Measurements from ENCODE around the gene NSMCE1. TPM values are rescaled to one million over a fixed set of nuclear protein-coding genes. Genes with fewer than 3 reads are reported as not detected.

Gene NSMCE1
- total RNA-seq, 5 donors from 2014 or later (not counting 1 experiment from before 2014, with no cell fraction given), result 53.5 to 83.2 (median 73.9) TPM

DNA sequence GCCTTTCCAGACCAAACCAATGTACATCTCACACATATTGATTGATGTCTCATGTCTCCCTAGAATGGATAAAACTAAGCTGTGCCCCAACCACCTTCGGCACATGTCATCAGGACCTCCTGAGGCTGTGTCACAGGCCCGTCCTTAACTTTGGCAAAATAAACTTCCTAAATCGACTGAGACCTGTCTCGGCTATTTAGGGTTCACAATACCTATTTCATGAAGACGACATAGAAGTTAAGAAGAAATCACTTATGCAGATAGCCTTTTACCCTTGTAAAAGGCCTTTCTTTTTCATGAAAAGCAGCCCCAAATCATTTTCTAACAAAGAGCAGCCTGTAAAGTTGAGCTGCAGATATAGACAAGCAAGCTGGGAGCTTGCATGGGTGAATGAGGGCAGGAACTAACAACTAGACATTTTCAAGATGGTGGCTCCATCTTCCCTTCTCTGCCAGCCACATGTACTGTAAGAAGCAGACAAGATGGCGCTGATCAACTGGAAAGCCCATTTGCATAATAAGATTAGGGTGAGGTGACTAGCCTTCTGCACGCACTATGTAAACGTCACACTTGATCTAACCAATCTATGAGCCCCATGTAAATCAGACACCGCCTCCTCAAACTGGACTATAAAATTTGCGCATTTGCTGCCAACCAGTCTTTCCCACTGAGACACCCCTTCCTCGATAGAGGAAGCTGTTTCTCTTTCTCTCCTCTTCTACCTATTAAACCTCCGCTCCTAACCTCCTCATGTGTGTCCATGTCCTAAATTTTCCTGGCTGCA lies 69.9 kb downstream of the NSMCE1 start:
- H3K27ac ChIP-seq (ENCODE audit: low read length), result peak overlapping the region; percentile 77
- H3K4me3 Mint-ChIP-seq, result peak overlapping the region in 1 of 3 donors; percentile 69

DNA sequence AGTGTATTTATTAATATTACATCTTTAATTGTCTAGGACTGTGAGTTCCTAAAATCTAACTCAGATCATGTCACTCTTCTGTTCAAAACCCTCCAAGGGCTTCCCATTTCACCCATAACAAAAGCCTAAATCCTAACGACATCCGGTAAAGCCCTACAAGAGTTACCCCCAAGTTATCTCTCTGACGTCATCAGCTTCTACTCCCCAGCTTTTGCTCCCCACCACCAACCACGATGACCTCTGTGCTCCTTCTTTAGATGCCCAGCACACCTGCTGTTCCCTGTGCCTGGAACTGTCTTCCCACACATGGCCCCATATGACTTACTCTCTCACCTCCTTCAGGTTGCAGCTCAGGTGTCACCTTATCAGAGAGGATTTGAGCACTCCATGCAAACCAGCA lies 71.6 kb downstream of the NSMCE1 start:
- H3K9me3 Mint-ChIP-seq, result peaks cover 0 to 5% (median 0%) of the 10 kb centered on the region in 3 donors
- peak overlapping the region; percentile 98 to 99 for H3K27ac Mint-ChIP-seq
- no peaks in the 10 kb centered on the region for H3K36me3 Mint-ChIP-seq
- WGBS (ENCODE audit: insufficient coverage), result 70% methylated on average over 4 of the region's 4 CpGs
- ChIA-PET POLR2A (no interaction called here), CTCF (interaction anchor here in 1 of 2 donors (1.7 to 2.1 kb wide), 2 partner anchors 23 to 27 kb away, joined by 5 to 14 read pairs; no protein-coding TSS in a partner anchor)
- Histone ChIP-seq H3K27ac (ENCODE audit: low read length) (peak overlapping the region; percentile 58), H3K36me3 (ENCODE audit: control insufficient read depth in 2 of 2, extremely low read depth in 1 of 2, insufficient read depth in 1 of 2, low read length in 1 of 2) (no peaks in the 10 kb centered on the region), H3K4me1 (ENCODE audit: control insufficient read depth in 1 of 2, extremely low read depth in 1 of 2, insufficient read depth in 2 of 2, low read length in 2 of 2) (peaks cover 40 to 70% of the 10 kb centered on the region in 2 experiments), H3K9me3 (no peaks in the 10 kb centered on the region), H3K27me3 (replicated peaks in 1 of 2; ENCODE audit: control insufficient read depth in 2 of 2, extremely low read depth in 1 of 2, insufficient read depth in 2 of 2, low read length in 1 of 2) (no peaks in the 10 kb centered on the region), H3K4me3 (ENCODE audit: control insufficient read depth in 1 of 2, extremely low read depth in 1 of 2, low read length in 1 of 2) (no peak overlapping the region)
- H3K27me3 Mint-ChIP-seq, result no peaks in the 10 kb centered on the region
- ATAC-seq (replicated peaks in 1 of 4), result no peak
- peaks cover 75 to 87% (median 80%) of the 10 kb centered on the region in 3 donors for H3K4me1 Mint-ChIP-seq
- no peak for DNase-seq
- peak overlapping the region in 2 of 3 donors; percentile 34 to 72 for H3K4me3 Mint-ChIP-seq

More for the DNA sequence above, 69.9 kb downstream of the NSMCE1 start:
- DNase-seq (no peak), ATAC-seq (replicated peaks in 1 of 4) (no peak)
- 100% methylated on average over 8 of the region's 12 CpGs for WGBS (ENCODE audit: insufficient coverage)
- peaks cover 0 to 5% (median 0%) of the 10 kb centered on the region in 3 donors for H3K9me3 Mint-ChIP-seq
- Histone ChIP-seq H3K36me3 (ENCODE audit: control insufficient read depth in 2 of 2, extremely low read depth in 1 of 2, insufficient read depth in 1 of 2, low read length in 1 of 2) (no peaks in the 10 kb centered on the region), H3K27me3 (replicated peaks in 1 of 2; ENCODE audit: control insufficient read depth in 2 of 2, extremely low read depth in 1 of 2, insufficient read depth in 2 of 2, low read length in 1 of 2) (no peaks in the 10 kb centered on the region), H3K4me1 (ENCODE audit: control insufficient read depth in 1 of 2, extremely low read depth in 1 of 2, insufficient read depth in 2 of 2, low read length in 2 of 2) (peaks cover 44 to 83% of the 10 kb centered on the region in 2 experiments), H3K4me3 (ENCODE audit: control insufficient read depth in 1 of 2, extremely low read depth in 1 of 2, low read length in 1 of 2) (no peak overlapping the region), H3K9me3 (no peaks in the 10 kb centered on the region)
- H3K27ac Mint-ChIP-seq, result peak overlapping the region; percentile 98 to 99
- ChIA-PET CTCF (interaction anchor here in 1 of 2 donors (0.9 to 2.7 kb wide), 5 partner anchors 19 to 37 kb away, joined by 3 to 11 read pairs (median 5); no protein-coding TSS in a partner anchor), POLR2A (interaction anchor here in 1 of 2 donors (0.6 to 1.2 kb wide), 3 partner anchors 7 to 351 kb away, joined by 3 to 8 read pairs (median 3); partner anchors contain the start of genes GTF3C1 and KATNIP)
- peaks cover 83 to 97% (median 89%) of the 10 kb centered on the region in 3 donors for H3K4me1 Mint-ChIP-seq
- no peaks in the 10 kb centered on the region for H3K27me3 Mint-ChIP-seq
- no peaks in the 10 kb centered on the region for H3K36me3 Mint-ChIP-seq

DNA sequence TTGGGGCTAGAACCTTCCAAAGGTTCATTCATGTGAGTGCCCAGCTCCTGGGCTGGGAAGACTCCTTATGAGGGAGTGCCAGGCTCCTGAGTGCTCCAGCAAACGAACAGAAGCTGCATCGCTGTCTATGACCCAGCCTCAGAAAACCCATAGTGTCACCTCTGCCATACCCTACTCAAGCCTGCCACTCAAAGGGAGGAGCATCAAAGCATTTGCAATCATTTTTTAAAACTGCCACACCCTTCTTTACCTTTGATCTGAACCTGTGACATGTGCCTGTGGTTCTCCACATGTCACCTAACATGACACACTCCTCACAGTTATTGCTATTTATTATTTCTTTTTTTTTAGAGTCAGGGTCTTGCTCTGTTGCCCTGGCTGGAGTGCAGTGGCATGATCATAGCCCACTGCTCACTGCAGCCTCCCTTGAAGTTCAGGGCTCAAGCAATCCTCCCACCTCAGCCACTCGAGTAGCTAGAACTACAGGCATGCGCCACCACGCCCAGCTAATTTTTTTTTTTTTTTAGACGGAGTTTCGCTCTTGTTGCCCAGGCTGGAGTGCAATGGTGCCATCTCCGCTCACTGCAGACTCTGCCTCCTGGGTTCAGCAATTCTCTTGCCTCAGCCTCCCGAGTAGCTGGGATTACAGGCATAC lies 72.5 kb downstream of the NSMCE1 start:
- DNase-seq, result peak; percentile 17 to 83 (median 52)
- peak; percentile 90 to 94 (median 92) for ATAC-seq (replicated peaks in 1 of 4)
- CTCF ChIA-PET, result interaction anchor here (0.6 to 2.1 kb wide), 9 partner anchors 16 to 172 kb away, joined by 3 to 14 read pairs (median 4); no protein-coding TSS in a partner anchor
- Mint-ChIP-seq H3K4me3 (peak overlapping the region; percentile 49 to 72 (median 61)), H3K27ac (peak overlapping the region; percentile 98 to 99), H3K36me3 (no peaks in the 10 kb centered on the region), H3K4me1 (peaks cover 71 to 84% (median 81%) of the 10 kb centered on the region in 3 donors), H3K27me3 (no peaks in the 10 kb centered on the region), H3K9me3 (peaks cover 0 to 5% (median 0%) of the 10 kb centered on the region in 3 donors)
- H3K4me1 ChIP-seq (ENCODE audit: control insufficient read depth in 1 of 2, extremely low read depth in 1 of 2, insufficient read depth in 2 of 2, low read length in 2 of 2), result peaks cover 37 to 61% of the 10 kb centered on the region in 2 experiments
- no peaks in the 10 kb centered on the region for H3K27me3 ChIP-seq (replicated peaks in 1 of 2; ENCODE audit: control insufficient read depth in 2 of 2, extremely low read depth in 1 of 2, insufficient read depth in 2 of 2, low read length in 1 of 2)
- H3K36me3 ChIP-seq (ENCODE audit: control insufficient read depth in 2 of 2, extremely low read depth in 1 of 2, insufficient read depth in 1 of 2, low read length in 1 of 2), result no peaks in the 10 kb centered on the region
- H3K4me3 ChIP-seq (ENCODE audit: control insufficient read depth in 1 of 2, extremely low read depth in 1 of 2, low read length in 1 of 2), result no peak overlapping the region
- WGBS (ENCODE audit: insufficient coverage), result 34% methylated on average over 9 of the region's 9 CpGs
- H3K27ac ChIP-seq (ENCODE audit: low read length), result peak overlapping the region; percentile 58
- no peaks in the 10 kb centered on the region for H3K9me3 ChIP-seq
- POLR2A ChIA-PET, result interaction anchor here in 1 of 2 donors (0.5 kb wide), 1 partner anchor 206 kb away, joined by 7 read pairs; no protein-coding TSS in a partner anchor

DNA sequence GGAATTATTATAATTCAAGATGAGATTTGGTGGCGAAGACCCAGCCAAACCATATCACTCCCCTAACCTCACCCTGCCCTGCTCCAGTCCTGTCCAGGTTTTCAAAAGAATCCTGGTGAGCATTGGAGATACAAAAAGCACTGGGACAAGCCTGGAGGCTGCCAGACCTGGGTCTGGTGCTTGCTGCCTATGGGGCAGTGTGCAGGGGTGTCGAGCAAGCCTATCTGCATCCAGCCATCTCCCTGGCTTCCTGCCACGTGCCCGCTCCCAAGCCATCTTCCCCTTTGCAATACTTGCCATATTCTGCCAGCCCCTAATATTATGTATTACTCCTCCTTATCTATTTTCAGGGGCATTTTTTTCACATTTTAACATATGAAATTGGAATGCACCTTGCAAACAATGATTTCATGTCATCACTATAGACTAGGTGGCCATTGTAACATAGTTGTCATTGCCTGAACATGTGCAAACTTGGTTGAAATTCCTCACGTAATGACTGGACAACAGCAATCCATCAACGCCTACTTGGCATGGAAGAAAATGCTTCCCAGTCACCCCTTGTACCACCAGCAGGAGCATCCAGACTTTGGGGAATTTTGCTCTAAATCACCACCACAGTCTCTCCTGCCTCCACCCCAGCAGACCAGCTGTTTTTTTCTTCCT lies 73.4 kb downstream of the NSMCE1 start:
- no peaks in the 10 kb centered on the region for H3K9me3 ChIP-seq
- H3K4me1 Mint-ChIP-seq, result peaks cover 62 to 75% (median 72%) of the 10 kb centered on the region in 3 donors
- H3K36me3 Mint-ChIP-seq, result no peaks in the 10 kb centered on the region
- no peak overlapping the region for H3K4me3 ChIP-seq (ENCODE audit: control insufficient read depth in 1 of 2, extremely low read depth in 1 of 2, low read length in 1 of 2)
- no peaks in the 10 kb centered on the region for H3K27me3 Mint-ChIP-seq
- peaks cover 32 to 60% of the 10 kb centered on the region in 2 experiments for H3K4me1 ChIP-seq (ENCODE audit: control insufficient read depth in 1 of 2, extremely low read depth in 1 of 2, insufficient read depth in 2 of 2, low read length in 2 of 2)
- DNase-seq (no peak), ATAC-seq (replicated peaks in 1 of 4) (no peak)
- H3K27me3 ChIP-seq (replicated peaks in 1 of 2; ENCODE audit: control insufficient read depth in 2 of 2, extremely low read depth in 1 of 2, insufficient read depth in 2 of 2, low read length in 1 of 2), result no peaks in the 10 kb centered on the region
- CTCF ChIA-PET, result interaction anchor here (1.2 to 2.1 kb wide), 5 partner anchors 16 to 173 kb away, joined by 3 to 14 read pairs (median 7); no protein-coding TSS in a partner anchor
- H3K27ac Mint-ChIP-seq, result peak overlapping the region; percentile 98 to 99
- H3K36me3 ChIP-seq (ENCODE audit: control insufficient read depth in 2 of 2, extremely low read depth in 1 of 2, insufficient read depth in 1 of 2, low read length in 1 of 2), result no peaks in the 10 kb centered on the region
- 88% methylated on average over 5 of the region's 6 CpGs for WGBS (ENCODE audit: insufficient coverage)
- H3K27ac ChIP-seq (ENCODE audit: low read length), result peak overlapping the region; percentile 58
- POLR2A ChIA-PET, result no interaction called here
- H3K9me3 Mint-ChIP-seq, result peaks cover 0 to 5% (median 0%) of the 10 kb centered on the region in 3 donors
- peak overlapping the region in 1 of 3 donors; percentile 72 for H3K4me3 Mint-ChIP-seq

DNA sequence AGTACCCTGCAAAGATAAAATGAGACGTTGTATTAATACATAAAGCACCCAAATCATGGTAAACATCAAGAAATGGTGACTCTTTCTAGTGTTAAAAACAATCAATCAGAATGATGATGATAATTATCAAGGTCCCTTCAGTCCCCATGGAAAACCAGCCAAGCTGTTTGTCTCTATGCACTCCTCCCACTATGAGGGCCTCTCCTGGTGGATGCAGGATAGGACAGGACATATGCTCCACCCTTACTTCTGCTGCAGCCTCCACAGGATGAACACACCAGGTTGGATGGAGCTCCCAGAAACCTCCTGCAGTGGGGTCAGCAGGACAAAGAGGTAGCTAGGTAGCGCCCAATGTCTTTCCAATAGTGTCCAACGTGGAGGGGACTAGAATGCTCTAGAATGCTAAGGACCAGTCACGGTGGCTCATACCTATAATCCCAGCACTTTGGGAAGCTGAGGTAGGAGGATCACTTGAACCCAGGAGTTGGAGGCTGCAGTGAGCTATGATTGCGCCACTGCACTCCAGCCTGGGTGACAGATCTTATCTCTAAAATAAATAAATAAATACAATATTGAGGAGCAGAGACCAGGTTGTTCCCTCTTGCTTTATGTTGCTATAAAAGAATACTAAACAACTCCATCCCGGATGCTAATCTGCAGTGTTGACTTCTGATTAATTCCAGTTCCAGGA lies 75.1 kb downstream of the NSMCE1 start:
- Mint-ChIP-seq H3K36me3 (no peaks in the 10 kb centered on the region), H3K4me3 (no peak overlapping the region), H3K27me3 (no peaks in the 10 kb centered on the region), H3K27ac (peak overlapping the region; percentile 98 to 99), H3K9me3 (no peaks in the 10 kb centered on the region), H3K4me1 (peaks cover 52 to 61% (median 55%) of the 10 kb centered on the region in 3 donors)
- Histone ChIP-seq H3K27ac (ENCODE audit: low read length) (no peak overlapping the region), H3K4me3 (ENCODE audit: control insufficient read depth in 1 of 2, extremely low read depth in 1 of 2, low read length in 1 of 2) (no peak overlapping the region), H3K9me3 (no peaks in the 10 kb centered on the region), H3K27me3 (replicated peaks in 1 of 2; ENCODE audit: control insufficient read depth in 2 of 2, extremely low read depth in 1 of 2, insufficient read depth in 2 of 2, low read length in 1 of 2) (peaks cover 0 to 5% of the 10 kb centered on the region in 2 experiments), H3K36me3 (ENCODE audit: control insufficient read depth in 2 of 2, extremely low read depth in 1 of 2, insufficient read depth in 1 of 2, low read length in 1 of 2) (no peaks in the 10 kb centered on the region), H3K4me1 (ENCODE audit: control insufficient read depth in 1 of 2, extremely low read depth in 1 of 2, insufficient read depth in 2 of 2, low read length in 2 of 2) (peaks cover 15 to 47% of the 10 kb centered on the region in 2 experiments)
- WGBS (ENCODE audit: insufficient coverage), result 100% methylated on average over 1 of the region's 6 CpGs
- ChIA-PET POLR2A (interaction anchor here in 1 of 2 donors (0.6 to 1.3 kb wide), 2 partner anchors 17 to 77 kb away, joined by 3 to 4 read pairs; no protein-coding TSS in a partner anchor), CTCF (interaction anchor here (0.5 to 1.8 kb wide), 4 partner anchors 10 to 40 kb away, joined by 3 to 5 read pairs (median 4); partner anchors contain the start of gene KDM8 (in 1 of the 2))
- DNase-seq, result no peak
- ATAC-seq (replicated peaks in 1 of 4), result no peak
